NCI-H187 (cell line): ENCODE data around the gene ZBP1.

ENCODE experiments used
- DNase-seq, 2 experiments: peaks; one replicate each; lab custom pipeline; 2025; lab: John Stamatoyannopoulos, UW

The ZBP1 gene

DNA sequence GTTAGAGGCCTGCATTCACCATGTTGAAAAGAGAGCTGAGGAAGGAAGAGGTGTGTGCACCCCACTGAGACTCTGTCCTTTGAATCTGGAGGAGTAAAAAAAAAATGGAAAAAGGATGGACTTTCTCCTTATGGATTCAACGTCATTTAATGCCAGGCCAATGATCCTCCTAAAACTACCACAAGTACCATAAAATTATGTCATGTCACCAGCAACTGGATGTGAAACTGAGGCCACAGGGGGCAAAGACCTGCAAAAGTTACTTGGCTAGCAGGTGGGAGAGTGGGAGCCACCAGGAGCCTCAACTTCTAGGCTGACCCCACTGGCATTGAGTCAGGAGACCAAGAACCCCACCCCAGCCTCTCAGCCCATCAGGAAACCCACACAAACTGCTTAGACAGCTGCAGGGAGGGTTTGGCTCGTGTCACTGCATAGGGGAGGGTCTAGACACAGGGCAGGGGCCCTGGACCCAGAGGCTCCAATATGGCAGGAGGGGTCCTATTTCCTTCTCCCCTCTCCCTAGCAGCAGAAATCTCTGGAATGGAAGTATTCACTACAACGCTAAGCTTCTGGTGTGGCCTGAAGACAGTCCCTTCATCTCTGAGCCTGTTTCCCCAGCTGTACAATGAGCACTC lies 48.3 kb downstream of the ZBP1 start:
- DNase-seq: no peak

GRCh38 chr20:57570920-57571319 lies 49.3 kb downstream of the ZBP1 start:
- DNase-seq: no peak

DNA sequence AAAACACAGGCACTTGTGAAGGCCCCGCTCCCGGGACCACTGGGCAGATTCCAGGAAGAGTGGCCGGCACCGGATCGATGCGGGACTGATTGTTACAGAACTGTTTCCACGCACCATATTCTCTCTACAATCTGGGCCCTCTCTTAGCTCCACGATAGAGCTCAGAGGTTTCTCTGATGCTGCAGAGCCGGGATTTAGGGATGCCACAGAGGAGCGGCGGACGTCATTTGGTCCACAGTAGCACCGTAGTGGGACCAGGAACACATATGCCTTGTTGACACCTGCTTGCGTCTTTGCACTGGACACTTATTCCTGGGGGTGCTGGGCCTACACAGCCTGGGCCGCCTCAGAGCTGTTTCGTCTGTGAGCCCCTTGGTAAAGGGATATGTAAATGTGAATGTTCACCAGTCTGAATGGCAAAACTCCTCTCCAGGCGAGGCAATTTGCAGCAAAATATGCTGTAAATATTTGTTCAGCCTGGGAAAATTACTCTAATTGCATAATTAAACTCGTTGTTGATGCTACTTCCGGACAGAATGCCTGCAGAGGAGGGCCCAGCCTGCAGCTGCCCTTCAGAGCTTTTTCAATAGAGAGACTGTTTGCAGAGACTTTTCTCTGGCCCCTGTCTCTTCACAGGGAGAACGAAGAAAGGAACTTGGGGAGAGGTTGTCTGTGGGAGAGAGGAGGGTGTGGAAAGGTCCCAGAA lies 49.9 kb downstream of the ZBP1 start:
- DNase-seq: no peak

- no peak for DNase-seq
Observed at GRCh38 chr20:57568960-57569359, 51.3 kb downstream of the ZBP1 start.

DNA sequence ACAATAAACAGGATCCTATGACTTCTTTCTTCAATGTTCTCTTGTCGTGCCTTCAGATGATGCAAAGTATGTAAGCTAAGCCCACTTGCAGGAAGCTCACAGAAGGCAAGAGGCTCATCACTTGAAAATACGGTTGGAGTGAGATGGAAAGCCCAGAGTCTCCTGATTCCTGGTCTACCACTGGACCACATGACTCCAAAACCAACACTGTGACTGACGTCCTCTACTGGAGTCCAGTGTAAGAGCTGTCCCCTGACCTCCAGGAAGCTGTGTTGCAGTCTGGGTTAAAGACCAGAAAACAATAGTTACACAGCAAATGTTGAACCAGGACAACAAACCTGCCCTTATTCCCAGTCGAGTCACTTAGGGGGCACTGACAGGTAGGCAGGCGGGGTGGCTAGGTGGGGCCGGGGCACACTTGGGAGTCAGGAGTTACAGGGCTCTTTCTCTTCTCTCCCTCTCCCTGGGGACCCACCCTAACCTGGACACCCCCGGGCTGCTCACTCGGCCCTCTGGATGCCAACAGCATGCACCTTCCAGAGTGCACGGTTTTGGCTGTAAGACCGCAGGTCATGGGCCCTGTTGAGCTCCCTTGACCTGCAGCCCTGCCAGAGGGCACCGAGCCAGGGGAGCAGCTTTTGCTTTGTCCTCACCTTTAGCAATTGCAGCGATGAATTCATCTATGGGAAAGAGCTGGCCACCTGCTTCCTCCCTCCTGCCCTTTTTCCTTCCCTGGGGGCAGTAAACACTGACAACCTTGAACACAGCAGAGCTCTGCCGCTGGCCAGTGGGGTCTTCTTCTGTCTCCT lies 51.9 kb downstream of the ZBP1 start:
- no peak for DNase-seq

- DNase-seq: no peak
Observed at GRCh38 chr20:57567471-57568079, 52.7 kb downstream of the ZBP1 start.

- no peak for DNase-seq
Observed at GRCh38 chr20:57566803-57567459, 53.3 kb downstream of the ZBP1 start.

DNA sequence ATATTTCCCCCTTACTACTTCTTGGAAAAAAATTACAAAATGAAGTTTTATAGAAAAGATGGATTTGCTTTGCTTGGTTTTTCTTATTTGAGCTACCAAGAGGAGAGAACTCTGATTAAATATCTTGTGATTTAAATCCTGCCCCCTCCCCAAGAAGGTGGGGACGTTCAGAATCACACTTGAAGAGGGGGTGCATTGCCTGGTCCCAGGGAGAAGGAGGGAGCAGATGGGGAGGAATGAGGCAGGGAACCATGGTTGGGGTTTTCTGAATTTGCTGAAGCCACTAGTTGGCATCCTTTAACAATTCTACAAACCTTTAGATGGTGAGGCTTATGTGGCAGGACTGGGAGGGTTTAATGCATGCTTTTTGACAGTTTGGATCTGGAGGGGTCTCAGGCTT lies 53.8 kb downstream of the ZBP1 start:
- DNase-seq: no peak

GRCh38 chr20:57564951-57565642 lies 55.1 kb downstream of the ZBP1 start:
- DNase-seq: no peak

- DNase-seq: no peak
Observed at GRCh38 chr20:57564180-57564802, 55.9 kb downstream of the ZBP1 start.

DNA sequence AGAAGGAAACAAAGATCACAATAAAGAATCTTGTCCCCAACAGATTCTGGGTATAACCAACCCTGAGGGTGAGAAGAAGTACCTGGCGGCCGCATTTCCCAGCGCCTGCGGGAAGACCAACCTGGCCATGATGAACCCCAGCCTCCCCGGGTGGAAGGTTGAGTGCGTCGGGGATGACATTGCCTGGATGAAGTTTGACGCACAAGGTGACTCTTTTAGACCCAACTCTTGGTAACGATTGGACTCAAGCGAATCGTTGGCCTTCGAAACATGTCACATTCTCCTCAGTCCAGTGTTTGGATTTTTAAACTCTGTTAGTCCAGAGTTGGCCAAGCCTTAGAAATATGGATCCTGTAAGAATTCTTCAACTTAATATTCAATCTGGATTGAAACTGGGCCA lies 56.7 kb downstream of the ZBP1 start:
- no peak for DNase-seq

GRCh38 chr20:57562541-57563465 lies 57.4 kb downstream of the ZBP1 start:
- DNase-seq: no peak

DNA sequence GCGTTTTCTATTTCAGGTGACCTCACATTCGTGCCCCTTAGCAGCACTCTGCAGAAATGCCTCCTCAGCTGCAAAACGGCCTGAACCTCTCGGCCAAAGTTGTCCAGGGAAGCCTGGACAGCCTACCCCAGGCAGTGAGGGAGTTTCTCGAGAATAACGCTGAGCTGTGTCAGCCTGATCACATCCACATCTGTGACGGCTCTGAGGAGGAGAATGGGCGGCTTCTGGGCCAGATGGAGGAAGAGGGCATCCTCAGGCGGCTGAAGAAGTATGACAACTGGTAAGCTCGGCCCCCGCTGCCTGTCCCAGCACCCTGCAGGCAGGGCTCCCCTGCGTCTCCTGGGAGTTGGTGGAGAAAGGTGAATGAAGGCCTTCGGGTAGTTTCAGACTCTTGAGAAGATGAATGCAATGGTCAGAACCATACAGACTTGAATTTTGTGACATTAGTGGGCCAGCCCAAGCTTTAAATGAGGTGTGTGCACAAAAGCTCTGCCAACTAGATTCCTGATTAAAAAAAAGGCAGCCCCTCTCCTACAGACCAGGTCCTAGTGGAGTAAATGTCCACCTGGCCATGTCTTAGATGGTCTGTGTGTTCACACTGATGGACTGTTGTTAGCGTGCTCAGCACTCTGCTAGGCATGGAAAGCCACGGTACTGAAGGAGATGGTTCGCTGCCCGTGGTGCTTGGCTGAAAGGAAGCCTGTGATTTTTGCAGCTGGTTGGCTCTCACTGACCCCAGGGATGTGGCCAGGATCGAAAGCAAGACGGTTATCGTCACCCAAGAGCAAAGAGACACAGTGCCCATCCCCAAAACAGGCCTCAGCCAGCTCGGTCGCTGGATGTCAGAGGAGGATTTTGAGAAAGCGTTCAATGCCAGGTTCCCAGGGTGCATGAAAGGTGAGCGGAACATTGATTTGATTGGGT lies 58.6 kb downstream of the ZBP1 start:
- no peak for DNase-seq

- no peak for DNase-seq
Observed at GRCh38 chr20:57560554-57561355, 59.5 kb downstream of the ZBP1 start, which contains the start of gene PCK1. Gene PCK1 (plus strand): TSS chr20:57561110. CDS start chr20:57561412, 302 bp downstream.

DNA sequence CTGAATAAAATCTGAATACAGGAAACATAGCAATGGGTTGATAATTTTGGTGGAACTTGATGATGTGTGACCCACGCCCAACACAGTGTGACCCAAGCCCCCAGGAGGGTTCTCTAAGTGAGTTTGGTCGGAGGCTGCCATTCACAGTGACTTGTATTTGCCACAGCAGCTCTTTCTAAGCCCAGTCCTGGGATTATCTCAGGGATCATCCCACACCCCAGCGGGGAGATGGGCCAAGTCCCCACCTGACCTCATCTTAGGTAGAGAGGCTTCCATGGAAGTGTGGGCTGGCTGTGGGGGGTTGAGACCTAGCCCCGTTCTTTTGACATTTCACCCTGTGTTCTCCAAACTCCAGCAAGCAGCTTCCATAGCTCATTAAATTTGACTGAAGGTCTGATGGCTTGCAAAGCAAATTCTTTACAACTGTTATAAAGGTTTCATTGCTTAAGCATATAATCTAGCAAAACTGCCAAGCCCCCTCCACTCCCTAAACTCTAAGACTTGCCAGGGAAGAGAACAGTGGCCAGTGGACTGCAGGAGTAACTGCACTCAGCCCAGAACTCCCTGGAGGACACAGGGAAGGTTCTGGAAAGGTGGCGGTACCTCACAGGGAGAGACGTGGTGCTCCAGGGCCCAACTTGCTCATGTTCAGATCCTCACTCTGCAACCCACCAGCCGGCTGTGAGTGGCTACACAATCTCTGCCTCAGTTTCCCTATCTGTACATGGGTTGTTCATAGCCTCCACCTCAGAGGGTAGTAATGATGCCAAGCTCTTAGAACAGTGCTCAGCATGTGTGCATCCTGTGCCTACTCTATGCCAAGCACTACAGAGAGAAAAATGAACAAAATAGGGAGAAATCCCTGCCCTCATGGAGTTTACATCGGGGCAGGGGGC lies 60.3 kb downstream of the ZBP1 start:
- DNase-seq: no peak

GRCh38 chr20:57559289-57559634 lies 61.0 kb downstream of the ZBP1 start:
- DNase-seq: no peak
